Bronchial epithelial cell (primary cell): ENCODE measurements around the gene TUBB3. TPM values are rescaled to one million over a fixed set of nuclear protein-coding genes. Genes with fewer than 3 reads are reported as not detected.

Experiments used
- DNase-seq: peaks from one replicate; pipeline ENCODE4 v3.0.0-alpha.2; 2010; ENCODE audit warnings: low read depth
- FAIRE-seq: peaks from 2 replicates; lab custom pipeline; 2011; peaks lifted over from hg19 to GRCh38; lab: Jason Lieb, UNC
- H3K27me3 ChIP-seq: 2 replicates; pipeline ENCODE4 v1.5.1; 2011; ENCODE audit warnings: low read length; ENCODE audit not compliant: control insufficient read depth, insufficient read depth
- H3K36me3 ChIP-seq: 2 replicates; pipeline ENCODE4 v1.5.1; 2011; ENCODE audit warnings: low read length; ENCODE audit not compliant: control insufficient read depth, insufficient read depth
- H3K4me3 ChIP-seq: 2 replicates; pipeline ENCODE4 v1.5.1; 2011; ENCODE audit warnings: mild to moderate bottlenecking, low read depth, low read length, control low read depth
- CTCF ChIP-seq: IDR thresholded peaks from 2 replicates; pipeline ENCODE4 v1.5.1; 2011; ENCODE audit warnings: mild to moderate bottlenecking, moderate library complexity, low read length, control low read depth, inconsistent platforms; ENCODE audit not compliant: insufficient read depth, severe bottlenecking
- total RNA-seq: library from RNA; depleted of rRNA; stranded (reverse); fragments of >200 nt; gene quantifications from 2 replicates; pipeline ENCODE4 v1.2.1, GENCODE V29; 2014

TUBB3 gene
- total RNA-seq, 1 donor from 2014 or later: 24.5 TPM

- Histone ChIP-seq H3K4me3 (no peak overlapping the region), H3K36me3 (peaks cover 39% of the 10 kb centered on the region), H3K27me3 (no peaks in the 10 kb centered on the region)
- TF ChIP-seq CTCF: no peak
- FAIRE-seq (no peak), DNase-seq (peak; percentile 29)
These were observed 18.3 kb upstream of the TUBB3 start for GRCh38 chr16:89904606-89905510.

GRCh38 chr16:89905511-89906139 lies 17.5 kb upstream of the TUBB3 start:
- FAIRE-seq (no peak), DNase-seq (no peak)
- peaks cover 40% of the 10 kb centered on the region for H3K36me3 ChIP-seq
- no peaks in the 10 kb centered on the region for H3K27me3 ChIP-seq
- TF ChIP-seq CTCF: no peak
- no peak overlapping the region for H3K4me3 ChIP-seq

GRCh38 chr16:89906140-89907025 lies 16.8 kb upstream of the TUBB3 start:
- no peak for TF ChIP-seq CTCF

GRCh38 chr16:89907055-89907814 lies 15.9 kb upstream of the TUBB3 start:
- peak; percentile 23 for FAIRE-seq

More at GRCh38 chr16:89906140-89907025, 16.8 kb upstream of the TUBB3 start:
- FAIRE-seq (no peak), DNase-seq (no peak)
- Histone ChIP-seq H3K36me3 (peaks cover 38% of the 10 kb centered on the region), H3K27me3 (no peaks in the 10 kb centered on the region), H3K4me3 (no peak overlapping the region)

More at GRCh38 chr16:89907055-89907814, 15.9 kb upstream of the TUBB3 start:
- Histone ChIP-seq H3K4me3 (no peak overlapping the region), H3K27me3 (no peaks in the 10 kb centered on the region), H3K36me3 (peaks cover 40% of the 10 kb centered on the region)
- DNase-seq: no peak
- no peak for TF ChIP-seq CTCF
